ENCODE data around the gene MEIS3. TPM values are rescaled to one million over a fixed set of nuclear protein-coding genes. Genes with fewer than 3 reads are reported as not detected.

The MEIS3 gene
- not detected for total RNA-seq
- polyA plus RNA-seq, result not detected
- total RNA-seq, result 0 to 0.26 (median 0) reads per million in 6 experiments

- Mint-ChIP-seq H3K36me3 (peaks cover 0 to 13% (median 10%) of the 10 kb centered on the region in 3 donors), H3K27me3 (peaks cover 31 to 91% (median 84%) of the 10 kb centered on the region in 5 donors), H3K4me3 (peak within 1 kb of the TSS in 9 of 10 donors; percentile 15 to 87 (median 65)), H3K27ac (peak within 1 kb of the TSS in 2 of 10 donors; percentile 24 to 48), H3K4me1 (peaks cover 25 to 69% (median 45%) of the 10 kb centered on the region in 4 donors), H3K9me3 (no peaks in the 10 kb centered on the region)
- ATAC-seq, result peak in 1 of 2 donors; percentile 39
- DNase-seq, result no peak
- POLR2A ChIA-PET, result interaction anchor here (0.8 kb wide), 1 partner anchor 8 kb away, joined by 3 read pairs; no protein-coding TSS in a partner anchor
These were observed at the start of gene MEIS3 for GRCh38 chr19:47419030-47419783. Gene MEIS3 (minus strand): TSS chr19:47419527. CDS start chr19:47419081, 446 bp downstream.

- Mint-ChIP-seq H3K27ac (peak overlapping the region in 1 of 10 donors; percentile 56), H3K36me3 (peaks cover 0 to 3% (median 0%) of the 10 kb centered on the region in 3 donors), H3K4me1 (peaks cover 8 to 23% (median 15%) of the 10 kb centered on the region in 4 donors), H3K4me3 (no peak overlapping the region), H3K27me3 (peaks cover 26 to 72% (median 47%) of the 10 kb centered on the region in 5 donors), H3K9me3 (no peaks in the 10 kb centered on the region)
- DNase-seq (no peak), ATAC-seq (no peak)
- POLR2A ChIA-PET, result no interaction called here
These were observed 48.6 kb upstream of the MEIS3 start for GRCh38 chr19:47467914-47468313.

GRCh38 chr19:47465957-47466356 lies 46.6 kb upstream of the MEIS3 start:
- peaks cover 0 to under 1% (median 0%) of the 10 kb centered on the region in 3 donors for H3K36me3 Mint-ChIP-seq
- POLR2A ChIA-PET, result interaction anchor here (0.6 kb wide), 1 partner anchor 17 kb away, joined by 4 read pairs; no protein-coding TSS in a partner anchor
- no peak for ATAC-seq
- H3K4me3 Mint-ChIP-seq, result no peak overlapping the region
- DNase-seq, result no peak
- H3K27ac Mint-ChIP-seq, result no peak overlapping the region
- no peaks in the 10 kb centered on the region for H3K9me3 Mint-ChIP-seq
- peaks cover 24 to 71% (median 44%) of the 10 kb centered on the region in 5 donors for H3K27me3 Mint-ChIP-seq
- H3K4me1 Mint-ChIP-seq, result peaks cover 2 to 10% (median 8%) of the 10 kb centered on the region in 4 donors

GRCh38 chr19:47464675-47465419 lies 45.5 kb upstream of the MEIS3 start:
- ATAC-seq (no peak), DNase-seq (no peak)
- no peak overlapping the region for H3K27ac Mint-ChIP-seq
- peaks cover 0 to 4% (median under 1%) of the 10 kb centered on the region in 4 donors for H3K4me1 Mint-ChIP-seq
- no peaks in the 10 kb centered on the region for H3K36me3 Mint-ChIP-seq
- peaks cover 17 to 60% (median 35%) of the 10 kb centered on the region in 5 donors for H3K27me3 Mint-ChIP-seq
- H3K9me3 Mint-ChIP-seq, result no peaks in the 10 kb centered on the region
- H3K4me3 Mint-ChIP-seq, result no peak overlapping the region
- POLR2A ChIA-PET, result interaction anchor here (0.6 kb wide), 1 partner anchor 325 kb away, joined by 4 read pairs; no protein-coding TSS in a partner anchor

- Mint-ChIP-seq H3K4me1 (peaks cover 0 to 2% (median under 1%) of the 10 kb centered on the region in 4 donors), H3K36me3 (no peaks in the 10 kb centered on the region), H3K27ac (no peak overlapping the region), H3K9me3 (peaks cover 0 to 2% (median 0%) of the 10 kb centered on the region in 9 donors), H3K27me3 (peaks cover 11 to 36% (median 13%) of the 10 kb centered on the region in 5 donors), H3K4me3 (no peak overlapping the region)
- POLR2A ChIA-PET, result no interaction called here
- no peak for DNase-seq
- no peak for ATAC-seq
These were observed 42.5 kb upstream of the MEIS3 start for GRCh38 chr19:47461876-47462275.

GRCh38 chr19:47459477-47459876 lies 40.1 kb upstream of the MEIS3 start:
- peaks cover 0 to 13% (median 8%) of the 10 kb centered on the region in 9 donors for H3K9me3 Mint-ChIP-seq
- peaks cover 0 to 4% (median 1%) of the 10 kb centered on the region in 4 donors for H3K4me1 Mint-ChIP-seq
- peaks cover 0 to 6% (median 0%) of the 10 kb centered on the region in 3 donors for H3K36me3 Mint-ChIP-seq
- no peak for ATAC-seq
- no peak overlapping the region for H3K4me3 Mint-ChIP-seq
- H3K27me3 Mint-ChIP-seq, result peaks cover 20 to 35% (median 26%) of the 10 kb centered on the region in 5 donors
- POLR2A ChIA-PET, result no interaction called here
- no peak overlapping the region for H3K27ac Mint-ChIP-seq
- DNase-seq, result no peak

GRCh38 chr19:47458672-47459071 lies 39.3 kb upstream of the MEIS3 start:
- H3K4me1 Mint-ChIP-seq, result peaks cover 0 to 4% (median 1%) of the 10 kb centered on the region in 4 donors
- POLR2A ChIA-PET, result no interaction called here
- H3K9me3 Mint-ChIP-seq, result peaks cover 0 to 18% (median 8%) of the 10 kb centered on the region in 9 donors
- ATAC-seq, result no peak
- no peak overlapping the region for H3K27ac Mint-ChIP-seq
- H3K27me3 Mint-ChIP-seq, result peaks cover 20 to 35% (median 25%) of the 10 kb centered on the region in 5 donors
- H3K36me3 Mint-ChIP-seq, result peaks cover 0 to 6% (median 0%) of the 10 kb centered on the region in 3 donors
- no peak overlapping the region for H3K4me3 Mint-ChIP-seq
- no peak for DNase-seq

- Mint-ChIP-seq H3K9me3 (peaks cover 0 to 18% (median 8%) of the 10 kb centered on the region in 9 donors), H3K4me3 (peak overlapping the region in 1 of 10 donors; percentile 41), H3K4me1 (peaks cover 0 to 4% (median 1%) of the 10 kb centered on the region in 4 donors), H3K27me3 (peaks cover 17 to 36% (median 25%) of the 10 kb centered on the region in 5 donors), H3K36me3 (peaks cover 0 to 6% (median 0%) of the 10 kb centered on the region in 3 donors), H3K27ac (no peak overlapping the region)
- ATAC-seq (no peak), DNase-seq (no peak)
- POLR2A ChIA-PET, result interaction anchor here (0.7 kb wide), 1 partner anchor 10 kb away, joined by 3 read pairs; no protein-coding TSS in a partner anchor
These were observed 37.6 kb upstream of the MEIS3 start for GRCh38 chr19:47456721-47457474.

GRCh38 chr19:47450478-47450877 lies 31.2 kb upstream of the MEIS3 start:
- H3K9me3 Mint-ChIP-seq, result peaks cover 0 to 8% (median 3%) of the 10 kb centered on the region in 9 donors
- no peak overlapping the region for H3K27ac Mint-ChIP-seq
- ATAC-seq, result no peak
- H3K4me1 Mint-ChIP-seq, result peaks cover 19 to 38% (median 28%) of the 10 kb centered on the region in 4 donors
- POLR2A ChIA-PET, result no interaction called here
- peaks cover 0 to 4% (median 0%) of the 10 kb centered on the region in 3 donors for H3K36me3 Mint-ChIP-seq
- peak overlapping the region in 1 of 10 donors; percentile 38 for H3K4me3 Mint-ChIP-seq
- no peak for DNase-seq
- H3K27me3 Mint-ChIP-seq, result peaks cover 6 to 43% (median 31%) of the 10 kb centered on the region in 5 donors

- POLR2A ChIA-PET, result interaction anchor here (1.1 kb wide), 1 partner anchor 12 kb away, joined by 4 read pairs; no protein-coding TSS in a partner anchor
- Mint-ChIP-seq H3K27ac (peak overlapping the region in 1 of 10 donors; percentile 92), H3K9me3 (peaks cover 0 to 3% (median 0%) of the 10 kb centered on the region in 9 donors), H3K4me1 (peaks cover 36 to 59% (median 47%) of the 10 kb centered on the region in 4 donors), H3K27me3 (peaks cover 14 to 48% (median 38%) of the 10 kb centered on the region in 5 donors), H3K36me3 (no peaks in the 10 kb centered on the region), H3K4me3 (peak overlapping the region in 6 of 10 donors; percentile 5 to 76 (median 42))
- ATAC-seq (no peak), DNase-seq (no peak)
These were observed 29.0 kb upstream of the MEIS3 start for GRCh38 chr19:47448360-47448727.

- H3K27me3 Mint-ChIP-seq, result peaks cover 16 to 54% (median 44%) of the 10 kb centered on the region in 5 donors
- peaks cover 0 to 3% (median 0%) of the 10 kb centered on the region in 9 donors for H3K9me3 Mint-ChIP-seq
- peaks cover 37 to 64% (median 52%) of the 10 kb centered on the region in 4 donors for H3K4me1 Mint-ChIP-seq
- H3K27ac Mint-ChIP-seq, result peak overlapping the region in 1 of 10 donors; percentile 92
- DNase-seq, result peak; percentile 23 to 76 (median 60)
- POLR2A ChIA-PET, result interaction anchor here (1.0 to 1.1 kb wide), 2 partner anchors 8 to 11 kb away, joined by 3 to 4 read pairs; no protein-coding TSS in a partner anchor
- ATAC-seq, result peak; percentile 53 to 61
- H3K4me3 Mint-ChIP-seq, result peak overlapping the region in 8 of 10 donors; percentile 56 to 89 (median 77)
- H3K36me3 Mint-ChIP-seq, result no peaks in the 10 kb centered on the region
These were observed 28.4 kb upstream of the MEIS3 start for GRCh38 chr19:47447470-47448359.

Measured in naive thymus-derived CD8-positive, alpha-beta T cell (primary cell).